Activated CD4-positive, alpha-beta T cell treated with anti-CD3 and anti-CD28 coated beads, Interleukin-2, amount 10 ng/mL, durations not matched to agents 24 days and 14 days (primary cell): ENCODE results near the gene SLC43A2. TPM values are rescaled to one million over a fixed set of nuclear protein-coding genes. Genes with fewer than 3 reads are reported as not detected.
"Not testable (repeated sequence)": the region's sequence is repeated elsewhere in the genome, so short reads cannot be mapped to it uniquely, and the experiment has no call there.

Experiments
- DNase-seq: peaks from one replicate; pipeline ENCODE4 v3.0.0; 2022
- H3K27ac Mint-ChIP-seq: one replicate; pipeline ENCODE4 v1.8.0; 2022; ENCODE audit warnings: mild to moderate bottlenecking, mixed read lengths
- H3K27me3 Mint-ChIP-seq: one replicate; pipeline ENCODE4 v1.8.0; 2022; ENCODE audit warnings: mixed read lengths
- H3K36me3 Mint-ChIP-seq: one replicate; pipeline ENCODE4 v1.8.0; 2022; ENCODE audit warnings: low read depth, mild to moderate bottlenecking, mixed read lengths
- H3K4me1 Mint-ChIP-seq: one replicate; pipeline ENCODE4 v1.8.0; 2021; ENCODE audit warnings: mixed read lengths
- H3K4me3 Mint-ChIP-seq: one replicate; pipeline ENCODE4 v1.8.0; 2022; ENCODE audit warnings: mild to moderate bottlenecking, moderate library complexity, mixed read lengths
- H3K9me3 Mint-ChIP-seq: one replicate; pipeline ENCODE4 v1.8.0; 2021; ENCODE audit warnings: mixed read lengths
- intact Hi-C: fragments of 100-400 bp; cut with micrococcal nuclease; formaldehyde crosslinking; loops from one replicate; pipeline ENCODE4 v1.15.1; 2023
- total RNA-seq: library from RNA; stranded (reverse); gene quantifications from 2 replicates; pipeline ENCODE4 v1.2.3, GENCODE V29; 2022

Gene SLC43A2
- total RNA-seq, 1 donor from 2014 or later = 2.8 TPM

GRCh38 chr17:1552932-1553331 lies 75.7 kb downstream of the SLC43A2 start:
- no peak for DNase-seq
- Mint-ChIP-seq H3K4me1 (peaks cover 11% of the 10 kb centered on the region), H3K27ac (no peak overlapping the region), H3K9me3 (no peaks in the 10 kb centered on the region), H3K36me3 (peaks cover 54% of the 10 kb centered on the region), H3K4me3 (no peak overlapping the region), H3K27me3 (no peaks in the 10 kb centered on the region)
- intact Hi-C loops = no loop called here

GRCh38 chr17:1551741-1552140 lies 76.9 kb downstream of the SLC43A2 start:
- Mint-ChIP-seq H3K4me3 (no peak overlapping the region), H3K36me3 (peaks cover 49% of the 10 kb centered on the region), H3K4me1 (peaks cover 8% of the 10 kb centered on the region), H3K27me3 (no peaks in the 10 kb centered on the region), H3K27ac (no peak overlapping the region), H3K9me3 (no peaks in the 10 kb centered on the region)
- intact Hi-C loops = no loop called here
- DNase-seq = no peak

- no peak overlapping the region for H3K27ac Mint-ChIP-seq
- no peak for DNase-seq
- H3K36me3 Mint-ChIP-seq = peaks cover 46% of the 10 kb centered on the region
- H3K4me1 Mint-ChIP-seq = no peaks in the 10 kb centered on the region
- H3K9me3 Mint-ChIP-seq = no peaks in the 10 kb centered on the region
- no peaks in the 10 kb centered on the region for H3K27me3 Mint-ChIP-seq
- intact Hi-C loops = no loop called here
- H3K4me3 Mint-ChIP-seq = no peak overlapping the region
Observed at GRCh38 chr17:1548032-1548431, 80.6 kb downstream of the SLC43A2 start.

GRCh38 chr17:1546292-1546922 lies 82.2 kb downstream of the SLC43A2 start:
- Mint-ChIP-seq H3K9me3 (no peaks in the 10 kb centered on the region), H3K27ac (no peak overlapping the region), H3K4me1 (no peaks in the 10 kb centered on the region), H3K4me3 (no peak overlapping the region), H3K27me3 (no peaks in the 10 kb centered on the region), H3K36me3 (peaks cover 43% of the 10 kb centered on the region)
- intact Hi-C loops = no loop called here
- DNase-seq = no peak

DNA sequence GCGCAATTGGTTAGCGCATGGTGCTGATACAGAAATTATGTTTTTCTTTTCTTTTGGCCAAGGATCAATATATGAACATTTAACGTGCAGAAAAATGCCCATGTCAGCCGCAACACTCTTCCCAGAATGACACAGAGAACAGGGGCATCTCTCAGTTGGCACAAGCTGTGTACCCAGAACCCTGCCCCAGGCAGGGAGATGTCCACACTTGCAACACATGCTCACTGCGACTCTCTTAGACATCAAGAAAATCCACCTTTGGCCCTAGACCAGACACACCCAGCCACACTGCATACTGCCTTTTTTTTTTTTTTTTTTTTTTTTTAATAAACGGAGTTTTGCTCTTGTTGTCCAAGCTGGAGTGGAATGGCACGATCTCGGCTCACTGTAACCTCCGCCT lies 83.0 kb downstream of the SLC43A2 start:
- peaks cover 36% of the 10 kb centered on the region for H3K36me3 Mint-ChIP-seq
- no peaks in the 10 kb centered on the region for H3K9me3 Mint-ChIP-seq
- intact Hi-C loops = no loop called here
- H3K4me3 Mint-ChIP-seq = no peak overlapping the region
- no peaks in the 10 kb centered on the region for H3K4me1 Mint-ChIP-seq
- DNase-seq = no peak
- H3K27me3 Mint-ChIP-seq = no peaks in the 10 kb centered on the region
- no peak overlapping the region for H3K27ac Mint-ChIP-seq

- DNase-seq = no peak
- no peak overlapping the region for H3K27ac Mint-ChIP-seq
- intact Hi-C loops = no loop called here
- H3K4me1 Mint-ChIP-seq = no peaks in the 10 kb centered on the region
- H3K27me3 Mint-ChIP-seq = no peaks in the 10 kb centered on the region
- no peak overlapping the region for H3K4me3 Mint-ChIP-seq
- H3K36me3 Mint-ChIP-seq = peaks cover 31% of the 10 kb centered on the region
- no peaks in the 10 kb centered on the region for H3K9me3 Mint-ChIP-seq
Observed at GRCh38 chr17:1542316-1542715, 86.3 kb downstream of the SLC43A2 start.

DNA sequence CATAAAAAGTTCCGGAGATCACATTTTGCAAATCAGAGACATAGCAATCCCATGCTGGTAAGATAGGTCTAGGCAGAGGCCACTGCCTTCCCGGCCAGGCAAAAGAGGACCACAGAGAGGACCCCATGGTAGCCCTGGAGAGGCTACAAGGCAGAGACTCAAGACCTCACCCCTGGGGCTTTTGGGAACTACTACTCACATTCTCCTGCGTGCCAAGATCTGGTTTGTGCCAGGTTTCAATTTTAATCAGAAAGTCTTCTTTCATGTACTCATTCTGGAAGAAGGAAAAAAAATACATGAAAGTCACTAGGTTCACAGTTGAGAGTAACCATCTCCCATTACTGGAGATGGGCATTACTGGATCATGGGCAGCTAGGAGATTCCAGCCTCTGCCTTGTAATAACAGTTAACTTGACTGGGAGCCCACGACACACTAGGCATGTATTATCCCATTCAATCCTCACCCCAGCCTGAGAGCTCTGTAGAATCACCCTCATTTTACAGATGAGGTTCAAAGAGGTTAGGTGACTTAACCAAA lies 87.2 kb downstream of the SLC43A2 start:
- DNase-seq = no peak
- intact Hi-C loops = no loop called here
- Mint-ChIP-seq H3K9me3 (no peaks in the 10 kb centered on the region), H3K27ac (no peak overlapping the region), H3K4me3 (no peak overlapping the region), H3K36me3 (peaks cover 30% of the 10 kb centered on the region), H3K27me3 (no peaks in the 10 kb centered on the region), H3K4me1 (no peaks in the 10 kb centered on the region)

GRCh38 chr17:1539811-1540210 lies 88.8 kb downstream of the SLC43A2 start:
- Mint-ChIP-seq H3K4me1 (no peaks in the 10 kb centered on the region), H3K9me3 (no peaks in the 10 kb centered on the region), H3K27me3 (no peaks in the 10 kb centered on the region), H3K36me3 (peaks cover 27% of the 10 kb centered on the region), H3K4me3 (no peak overlapping the region), H3K27ac (no peak overlapping the region)
- no peak for DNase-seq
- intact Hi-C loops = no loop called here

- Mint-ChIP-seq H3K36me3 (peaks cover 34% of the 10 kb centered on the region), H3K4me3 (no peak overlapping the region)
Observed at GRCh38 chr17:1535737-1536136, 92.9 kb downstream of the SLC43A2 start.

DNA sequence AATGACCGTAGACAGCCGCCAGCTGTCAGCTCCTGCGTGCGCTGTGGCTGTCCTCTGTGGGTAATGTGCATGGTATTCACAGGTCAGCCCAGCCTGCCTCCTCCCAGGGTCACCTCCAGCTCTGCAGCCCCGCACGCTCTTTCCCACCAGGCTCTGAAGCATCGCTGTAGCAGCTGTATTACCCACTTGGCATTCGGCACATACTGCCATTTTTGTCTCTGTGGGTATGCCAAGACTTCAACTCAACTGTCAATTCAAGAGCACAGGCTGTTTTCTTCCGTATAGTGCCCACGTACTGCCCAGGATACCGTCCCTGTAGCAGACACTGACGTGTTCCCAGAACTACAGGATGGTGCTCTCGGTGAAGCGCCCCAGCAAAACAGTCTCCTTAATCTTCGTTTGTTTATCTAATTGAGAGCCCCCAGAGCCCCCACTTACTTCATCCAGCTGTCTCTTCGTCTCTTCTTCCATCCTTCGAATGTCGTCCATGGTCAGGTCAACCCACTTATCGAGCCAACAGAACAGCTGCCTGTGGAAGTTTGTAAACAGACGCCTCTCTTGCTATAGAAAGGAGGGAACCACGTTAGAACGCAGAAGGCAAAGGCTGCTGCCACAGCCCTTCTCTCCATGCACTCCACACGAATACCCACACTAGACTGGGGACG lies 94.8 kb downstream of the SLC43A2 start:
- peaks cover 34% of the 10 kb centered on the region for H3K36me3 Mint-ChIP-seq
- H3K27ac Mint-ChIP-seq = peak overlapping the region; percentile 49
- no peak for DNase-seq
- no peaks in the 10 kb centered on the region for H3K9me3 Mint-ChIP-seq
- intact Hi-C loops = no loop called here
- peaks cover 6% of the 10 kb centered on the region for H3K4me1 Mint-ChIP-seq
- H3K4me3 Mint-ChIP-seq = no peak overlapping the region
- no peaks in the 10 kb centered on the region for H3K27me3 Mint-ChIP-seq

More at GRCh38 chr17:1535737-1536136, 92.9 kb downstream of the SLC43A2 start:
- H3K9me3 Mint-ChIP-seq = no peaks in the 10 kb centered on the region
- intact Hi-C loops = no loop called here
- H3K27ac Mint-ChIP-seq = no peak overlapping the region
- H3K4me1 Mint-ChIP-seq = peaks cover 3% of the 10 kb centered on the region
- H3K27me3 Mint-ChIP-seq = no peaks in the 10 kb centered on the region
- DNase-seq = no peak

GRCh38 chr17:1532836-1533602 lies 95.6 kb downstream of the SLC43A2 start:
- Mint-ChIP-seq H3K27me3 (no peaks in the 10 kb centered on the region), H3K9me3 (no peaks in the 10 kb centered on the region), H3K4me1 (peaks cover 6% of the 10 kb centered on the region), H3K27ac (no peak overlapping the region), H3K4me3 (no peak overlapping the region), H3K36me3 (peaks cover 34% of the 10 kb centered on the region)
- intact Hi-C loops = no loop called here
- DNase-seq = peak; percentile 82

DNA sequence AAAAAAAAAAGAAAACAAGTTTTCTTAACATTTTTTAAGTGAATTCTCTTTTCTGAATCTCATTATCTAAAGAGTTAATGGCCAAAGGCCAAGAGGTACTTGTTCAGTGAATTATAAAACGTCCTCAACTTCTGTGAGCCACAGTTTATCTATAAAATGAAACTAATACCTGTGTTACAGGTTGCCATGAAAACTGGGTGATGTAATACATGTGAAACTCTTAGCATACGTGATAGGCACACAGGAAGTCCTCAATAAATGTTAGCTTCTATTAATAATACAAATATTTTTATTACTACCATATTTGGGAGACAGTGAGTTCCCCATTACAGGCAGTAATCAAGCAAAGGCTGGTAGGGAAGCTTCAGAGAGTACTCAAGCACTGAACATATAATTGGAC lies 98.8 kb downstream of the SLC43A2 start:
- H3K4me1 Mint-ChIP-seq = peaks cover 20% of the 10 kb centered on the region
- H3K36me3 Mint-ChIP-seq = peaks cover 36% of the 10 kb centered on the region
- DNase-seq = no peak
- no peak overlapping the region for H3K4me3 Mint-ChIP-seq
- H3K9me3 Mint-ChIP-seq = no peaks in the 10 kb centered on the region
- no peaks in the 10 kb centered on the region for H3K27me3 Mint-ChIP-seq
- intact Hi-C loops = no loop called here
- no peak overlapping the region for H3K27ac Mint-ChIP-seq

GRCh38 chr17:1526876-1527275 lies 101.8 kb downstream of the SLC43A2 start:
- H3K27ac Mint-ChIP-seq = peak overlapping the region; percentile 64
- intact Hi-C loops = not testable (repeated sequence)

DNA sequence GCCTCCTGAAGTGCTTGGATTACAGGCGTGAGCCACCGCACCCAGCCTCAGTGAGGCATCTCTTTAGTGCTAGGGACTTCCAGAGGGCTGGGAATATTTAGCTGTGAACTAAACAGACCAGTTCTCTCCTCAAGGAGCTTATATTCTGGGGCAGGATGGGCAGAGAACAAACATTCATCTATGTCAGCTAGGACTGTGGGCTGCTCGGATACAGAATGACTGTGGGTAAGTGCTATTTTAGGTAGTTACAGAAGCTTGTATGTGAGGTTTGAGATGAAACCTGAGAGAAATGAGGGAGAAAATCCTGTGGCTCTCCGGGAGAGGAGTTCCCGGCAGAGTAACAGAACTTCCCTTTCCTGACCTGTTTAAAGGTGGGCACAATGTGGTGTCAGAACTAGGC lies 106.0 kb downstream of the SLC43A2 start:
- H3K36me3 Mint-ChIP-seq = peaks cover 23% of the 10 kb centered on the region
- H3K9me3 Mint-ChIP-seq = no peaks in the 10 kb centered on the region
- no peak overlapping the region for H3K4me3 Mint-ChIP-seq
- intact Hi-C loops = no loop called here
- no peaks in the 10 kb centered on the region for H3K27me3 Mint-ChIP-seq
- H3K27ac Mint-ChIP-seq = no peak overlapping the region
- no peak for DNase-seq
- H3K4me1 Mint-ChIP-seq = peaks cover 14% of the 10 kb centered on the region

More at GRCh38 chr17:1526876-1527275, 101.8 kb downstream of the SLC43A2 start:
- DNase-seq = peak; percentile 74
- H3K4me1 Mint-ChIP-seq = peaks cover 17% of the 10 kb centered on the region
- peaks cover 23% of the 10 kb centered on the region for H3K36me3 Mint-ChIP-seq
- not testable (repeated sequence) for H3K9me3 Mint-ChIP-seq, H3K27me3 Mint-ChIP-seq, H3K4me3 Mint-ChIP-seq
